ENCODE measurements around the gene IFNL3.
"Not testable (repeated sequence)": the region's sequence is repeated elsewhere in the genome, so short reads cannot be mapped to it uniquely, and the experiment has no call there.

Gene IFNL3

DNA sequence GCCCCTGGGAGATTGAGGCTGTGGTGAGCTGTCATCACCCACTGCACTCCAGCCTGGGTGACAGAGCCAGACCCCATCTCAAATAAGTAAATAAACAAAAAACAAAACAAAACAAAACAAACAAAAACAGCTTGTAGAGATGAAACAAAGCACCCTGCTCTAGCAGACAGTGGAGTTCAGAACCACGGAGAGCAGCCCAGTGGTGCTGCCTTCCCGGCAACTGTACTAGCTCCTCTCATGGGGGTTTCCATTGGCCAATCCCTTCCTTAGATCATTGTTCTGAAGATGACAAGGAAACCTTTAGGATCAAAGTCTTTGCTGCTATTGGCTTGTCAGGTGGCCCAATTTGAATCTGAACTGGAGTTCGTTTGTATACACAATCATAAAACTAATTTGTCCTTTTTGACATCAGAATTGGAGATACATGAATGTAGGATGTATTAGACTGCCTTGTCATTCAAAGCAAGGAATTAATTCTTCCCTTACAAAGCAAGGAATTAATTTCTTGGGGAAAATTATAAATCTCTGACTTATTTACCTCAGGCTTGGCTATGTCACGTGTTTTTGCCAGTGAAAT is 21.0 kb downstream of the IFNL3 start:
- peak; percentile 58 to 64 for DNase-seq (ENCODE audit: low read depth in 1 of 2, low spot score in 1 of 2)
- in situ Hi-C loops (cut with HindIII; ENCODE audit: low pct_unique_long_range_greater_than_20kb, low sequenced_read_pairs): no loop called here
- TF ChIP-seq JUND (IDR thresholded peaks at IDR 0.05; ENCODE audit: low read depth): no peak

GRCh38 chr19:39219108-39219507 is 25.7 kb downstream of the IFNL3 start:
- peak in 1 of 2 experiments; percentile 23 for DNase-seq (ENCODE audit: low read depth in 1 of 2, low spot score in 1 of 2)
- in situ Hi-C loops (cut with HindIII; ENCODE audit: low pct_unique_long_range_greater_than_20kb, low sequenced_read_pairs): not testable (repeated sequence)

- no peak for TF ChIP-seq JUND (IDR thresholded peaks at IDR 0.05; ENCODE audit: low read depth)
- no peak for DNase-seq (ENCODE audit: low read depth in 1 of 2, low spot score in 1 of 2)
- in situ Hi-C loops (cut with HindIII; ENCODE audit: low pct_unique_long_range_greater_than_20kb, low sequenced_read_pairs): no loop called here
Measured at GRCh38 chr19:39218230-39219007, 26.4 kb downstream of the IFNL3 start.

DNA sequence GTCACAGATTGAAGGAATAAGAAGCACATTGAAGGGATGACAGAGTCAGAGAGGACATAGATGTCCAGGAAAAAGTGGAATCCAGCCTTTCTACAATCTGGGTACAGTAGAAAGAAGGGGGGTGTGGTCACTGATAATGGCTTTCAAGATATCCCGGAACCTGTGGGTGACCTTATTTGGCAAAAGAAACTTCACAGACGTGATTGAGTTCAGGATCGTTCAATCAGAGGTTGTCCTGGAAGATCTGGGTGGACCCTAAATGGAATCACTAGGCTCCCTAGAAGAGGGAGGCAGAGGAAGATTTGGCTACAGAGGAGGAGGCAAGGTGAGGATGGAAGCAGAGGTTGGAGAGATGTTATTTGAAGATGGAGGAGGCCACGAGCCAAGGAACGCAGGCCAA is 27.7 kb downstream of the IFNL3 start:
- in situ Hi-C loops (cut with HindIII; ENCODE audit: low pct_unique_long_range_greater_than_20kb, low sequenced_read_pairs): no loop called here
- no peak for DNase-seq (ENCODE audit: low read depth in 1 of 2, low spot score in 1 of 2)
- TF ChIP-seq JUND (IDR thresholded peaks at IDR 0.05; ENCODE audit: low read depth): no peak

GRCh38 chr19:39215323-39215722 is 29.5 kb downstream of the IFNL3 start:
- DNase-seq (ENCODE audit: low read depth in 1 of 2, low spot score in 1 of 2); in situ Hi-C loops (cut with HindIII; ENCODE audit: low pct_unique_long_range_greater_than_20kb, low sequenced_read_pairs): not testable (repeated sequence)

DNA sequence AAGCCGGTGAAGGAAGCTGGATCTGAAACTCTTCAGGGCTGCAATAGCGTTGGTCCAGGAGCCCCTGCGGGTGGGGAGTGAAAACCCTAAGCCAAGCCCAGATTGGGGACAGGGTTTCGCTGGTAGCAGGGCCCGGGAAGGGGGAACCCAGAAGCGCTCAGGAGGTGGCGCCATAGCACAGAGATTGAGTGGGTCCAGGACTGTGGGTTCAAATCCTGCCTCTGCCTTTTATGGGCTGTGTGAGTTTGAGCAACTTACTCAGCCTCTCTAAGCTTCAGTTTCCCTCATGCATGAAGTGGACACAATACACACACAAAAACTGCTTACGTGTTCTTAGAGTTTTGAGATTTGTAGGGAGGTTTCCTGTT is 32.4 kb downstream of the IFNL3 start:
- in situ Hi-C loops (cut with HindIII; ENCODE audit: low pct_unique_long_range_greater_than_20kb, low sequenced_read_pairs): no loop called here
- TF ChIP-seq JUND (IDR thresholded peaks at IDR 0.05; ENCODE audit: low read depth): no peak
- DNase-seq (ENCODE audit: low read depth in 1 of 2, low spot score in 1 of 2): no peak

DNA sequence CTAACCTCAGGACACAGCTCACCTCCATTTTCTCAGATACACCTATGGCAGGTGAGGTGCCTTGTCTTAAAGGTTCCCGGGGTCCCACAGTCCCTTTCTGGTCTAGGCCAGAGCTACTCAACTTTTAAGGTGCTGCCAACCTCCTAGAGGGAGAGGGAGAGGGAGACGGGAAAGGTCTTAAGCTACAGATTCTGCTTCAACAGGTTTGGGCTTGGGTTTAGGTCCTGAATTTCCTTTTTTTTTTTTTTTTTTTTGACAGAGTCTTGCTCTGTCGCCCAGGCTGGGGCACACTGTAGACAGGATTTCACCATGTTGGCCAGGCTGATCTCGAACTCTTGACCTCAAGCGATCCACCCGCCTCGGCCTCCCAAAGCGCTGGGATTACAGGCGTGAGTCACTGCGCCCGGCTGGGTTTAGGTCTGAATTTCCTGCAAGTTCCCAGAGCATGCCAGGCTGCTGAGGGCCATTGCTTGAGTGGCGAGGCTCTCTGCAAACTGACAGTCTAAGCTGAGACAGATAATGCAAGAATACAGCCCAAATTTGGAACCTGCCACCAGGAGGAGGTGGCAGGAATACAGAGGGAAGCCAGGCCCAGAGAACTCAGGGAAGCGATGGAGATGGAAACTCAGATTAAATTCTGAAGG is 33.0 kb downstream of the IFNL3 start:
- DNase-seq (ENCODE audit: low read depth in 1 of 2, low spot score in 1 of 2): no peak
- in situ Hi-C loops (cut with HindIII; ENCODE audit: low pct_unique_long_range_greater_than_20kb, low sequenced_read_pairs): no loop called here
- no peak for TF ChIP-seq JUND (IDR thresholded peaks at IDR 0.05; ENCODE audit: low read depth)

GRCh38 chr19:39209196-39209595 is 35.6 kb downstream of the IFNL3 start:
- DNase-seq (ENCODE audit: low read depth in 1 of 2, low spot score in 1 of 2): no peak
- no peak for TF ChIP-seq JUND (IDR thresholded peaks at IDR 0.05; ENCODE audit: low read depth)
- in situ Hi-C loops (cut with HindIII; ENCODE audit: low pct_unique_long_range_greater_than_20kb, low sequenced_read_pairs): no loop called here

- DNase-seq (ENCODE audit: low read depth in 1 of 2, low spot score in 1 of 2): no peak
- in situ Hi-C loops (cut with HindIII; ENCODE audit: low pct_unique_long_range_greater_than_20kb, low sequenced_read_pairs): no loop called here
- no peak for TF ChIP-seq JUND (IDR thresholded peaks at IDR 0.05; ENCODE audit: low read depth)
Measured at GRCh38 chr19:39208175-39208795, 36.5 kb downstream of the IFNL3 start.

- no peak for TF ChIP-seq JUND (IDR thresholded peaks at IDR 0.05; ENCODE audit: low read depth)
- in situ Hi-C loops (cut with HindIII; ENCODE audit: low pct_unique_long_range_greater_than_20kb, low sequenced_read_pairs): no loop called here
- DNase-seq (ENCODE audit: low read depth in 1 of 2, low spot score in 1 of 2): no peak
Measured at GRCh38 chr19:39207293-39207836, 37.4 kb downstream of the IFNL3 start.

DNA sequence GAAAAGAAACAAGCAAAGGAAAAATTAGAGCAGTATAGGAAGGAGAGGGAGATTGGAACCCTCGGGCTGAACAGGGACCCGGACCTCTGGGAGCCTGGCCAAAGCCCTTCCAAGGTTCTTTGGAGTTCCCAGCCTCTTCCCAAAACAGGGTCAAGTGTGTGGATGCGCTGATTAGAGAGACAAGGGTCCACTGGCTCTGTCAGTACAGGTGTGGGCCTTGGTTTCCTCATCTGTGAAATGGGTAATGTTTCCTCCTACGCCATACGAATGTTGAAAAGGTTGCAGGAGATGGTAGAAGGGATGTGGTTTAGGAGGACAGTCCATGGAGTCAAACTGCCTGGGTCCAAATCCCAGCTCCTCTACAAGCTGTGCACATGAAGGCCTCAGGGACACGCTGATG is 38.7 kb downstream of the IFNL3 start:
- no peak for TF ChIP-seq JUND (IDR thresholded peaks at IDR 0.05; ENCODE audit: low read depth)
- in situ Hi-C loops (cut with HindIII; ENCODE audit: low pct_unique_long_range_greater_than_20kb, low sequenced_read_pairs): no loop called here
- DNase-seq (ENCODE audit: low read depth in 1 of 2, low spot score in 1 of 2): no peak

DNA sequence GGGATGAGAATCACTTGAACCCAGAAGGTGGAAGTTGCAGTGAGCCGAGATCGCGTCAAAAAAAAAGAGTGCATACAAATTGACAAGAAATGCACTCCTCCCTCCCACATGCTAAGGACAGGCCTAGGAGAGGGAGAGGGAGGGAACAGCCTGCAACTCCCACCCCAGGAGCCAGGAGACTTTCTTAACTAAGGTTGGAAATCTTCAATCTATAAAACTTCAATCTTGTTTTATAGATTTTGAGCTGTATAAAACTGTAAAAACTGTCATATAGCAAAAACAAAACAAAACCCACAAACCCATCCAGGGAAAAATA is 39.4 kb downstream of the IFNL3 start:
- TF ChIP-seq JUND (IDR thresholded peaks at IDR 0.05; ENCODE audit: low read depth): no peak
- in situ Hi-C loops (cut with HindIII; ENCODE audit: low pct_unique_long_range_greater_than_20kb, low sequenced_read_pairs): no loop called here
- no peak for DNase-seq (ENCODE audit: low read depth in 1 of 2, low spot score in 1 of 2)
